CD8-positive, alpha-beta memory T cell (primary cell): ENCODE measurements around the gene CDKN2B-AS1. TPM values are rescaled to one million over a fixed set of nuclear protein-coding genes. Genes with fewer than 3 reads are reported as not detected.

Source experiments
- CTCF ChIA-PET: fragments of 350-600 bp; sonication (Branson Sonifier 250); formaldehyde crosslinking; loops from one replicate; lab custom pipeline; 2021; ENCODE audit warnings: antibody characterized with exemption; lab: Charles Lee
- POLR2A ChIA-PET: fragments of 350-600 bp; sonication (Branson Sonifier 250); formaldehyde crosslinking; loops from one replicate; lab custom pipeline; 2021; ENCODE audit warnings: antibody characterized with exemption; lab: Charles Lee
- DNase-seq, 5 donors: peaks; one replicate each; pipeline versions ENCODE4 v3.0.0 to v3.0.0-alpha.2; 2020 to 2022; ENCODE audit warnings: mixed read lengths in 1 of 5
- H3K27ac ChIP-seq: one replicate; pipeline ENCODE4 v1.7.0; 2013; ENCODE audit warnings: low read depth, mild to moderate bottlenecking, low read length, moderate library complexity
- H3K27me3 ChIP-seq: 2 replicates; pipeline ENCODE4 v1.7.0; 2013; ENCODE audit warnings: low read length, mild to moderate bottlenecking; ENCODE audit not compliant: insufficient read depth, poor library complexity, severe bottlenecking
- H3K36me3 ChIP-seq: 2 replicates; pipeline ENCODE4 v1.7.0; 2013; ENCODE audit warnings: mild to moderate bottlenecking, low read length, moderate library complexity; ENCODE audit not compliant: insufficient read depth
- H3K4me1 ChIP-seq: 2 replicates; pipeline ENCODE4 v1.7.0; 2013; ENCODE audit warnings: mild to moderate bottlenecking, low read length, moderate library complexity; ENCODE audit not compliant: insufficient read depth
- H3K4me3 ChIP-seq: 2 replicates; pipeline ENCODE4 v1.7.0; 2013; ENCODE audit warnings: mild to moderate bottlenecking, low read length
- H3K9me3 ChIP-seq: 2 replicates; pipeline ENCODE4 v1.7.0; 2013; ENCODE audit warnings: mild to moderate bottlenecking, low read length
- H3K27ac Mint-ChIP-seq, 8 donors: one replicate each; pipeline ENCODE4 v1.8.0; 2020 to 2021; ENCODE audit warnings: mixed read lengths in 8 of 8, mild to moderate bottlenecking in 6 of 8, inconsistent platforms in 3 of 8, moderate library complexity in 3 of 8
- H3K27me3 Mint-ChIP-seq, 2 donors: one replicate each; pipeline ENCODE4 v1.8.0; 2020 to 2021; ENCODE audit warnings: mixed read lengths in 2 of 2, mild to moderate bottlenecking in 1 of 2, moderate library complexity in 1 of 2
- H3K36me3 Mint-ChIP-seq, 3 donors: one replicate each; pipeline ENCODE4 v1.8.0; 2020 to 2021; ENCODE audit warnings: mixed read lengths in 3 of 3, inconsistent platforms in 1 of 3, mild to moderate bottlenecking in 1 of 3
- H3K4me1 Mint-ChIP-seq, 3 donors: one replicate each; pipeline ENCODE4 v1.8.0; 2020 to 2021; ENCODE audit warnings: mixed read lengths in 3 of 3, inconsistent platforms in 1 of 3, mild to moderate bottlenecking in 1 of 3
- H3K4me3 Mint-ChIP-seq, 7 donors: one replicate each; pipeline ENCODE4 v1.8.0; 2020 to 2021; ENCODE audit warnings: mixed read lengths in 7 of 7, mild to moderate bottlenecking in 6 of 7, moderate library complexity in 4 of 7, inconsistent platforms in 2 of 7
- H3K9me3 Mint-ChIP-seq, 5 donors: one replicate each; pipeline ENCODE4 v1.8.0; 2020 to 2022; ENCODE audit warnings: mixed read lengths in 5 of 5, mild to moderate bottlenecking in 3 of 5, moderate library complexity in 2 of 5, inconsistent platforms in 1 of 5
- polyA plus RNA-seq: library from polyadenylated mRNA; unstranded; fragments of 300-500 nt; fragmentation: Illumina TruSeq; gene quantifications from one replicate; pipeline ENCODE4 v1.2.3, GENCODE V29; 2021
- total RNA-seq, 2 experiments: library from RNA; stranded (reverse); gene quantifications; one replicate each; pipeline ENCODE4 v1.2.3, GENCODE V29; 2021

Gene CDKN2B-AS1
- total and polyA plus RNA-seq, 3 experiments from 2014 or later = 0.58 to 0.74 TPM; not detected in 1

DNA sequence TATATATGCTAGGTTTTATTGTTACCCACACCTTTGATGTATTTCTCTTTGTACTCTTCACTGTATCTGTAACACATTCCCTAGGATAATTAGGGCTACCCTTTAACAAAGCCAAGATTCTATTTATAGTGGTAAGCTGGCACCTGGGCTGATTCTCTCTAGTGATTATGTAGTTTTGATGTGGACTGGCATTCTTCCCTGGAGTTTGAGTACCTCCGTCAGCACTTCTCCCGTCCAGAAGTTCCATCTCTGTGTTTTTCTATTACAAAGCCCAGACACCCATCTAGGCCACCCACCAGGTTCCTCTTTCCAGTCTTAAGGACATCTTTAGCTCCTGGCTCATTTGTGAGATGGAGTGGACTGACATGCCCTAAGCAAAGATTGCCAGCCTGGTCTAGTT lies 70.4 kb downstream of the CDKN2B-AS1 start:
- H3K9me3 ChIP-seq = no peaks in the 10 kb centered on the region
- DNase-seq = no peak
- CTCF ChIA-PET = interaction anchor here (1.3 to 1.6 kb wide), 2 partner anchors 15 to 251 kb away, joined by 3 to 5 read pairs; no protein-coding TSS in a partner anchor
- Mint-ChIP-seq H3K36me3 (peaks cover 0 to 6% (median 0%) of the 10 kb centered on the region in 3 donors), H3K27ac (peak overlapping the region in 4 of 8 donors; percentile 2 to 85 (median 38)), H3K9me3 (no peaks in the 10 kb centered on the region), H3K4me1 (peaks cover 8 to 31% (median 22%) of the 10 kb centered on the region in 3 donors), H3K4me3 (no peak overlapping the region), H3K27me3 (peaks cover 0 to 1% of the 10 kb centered on the region in 2 donors)
- H3K27ac ChIP-seq = no peak overlapping the region
- no peaks in the 10 kb centered on the region for H3K27me3 ChIP-seq
- H3K36me3 ChIP-seq = no peaks in the 10 kb centered on the region
- POLR2A ChIA-PET = no interaction called here
- no peak overlapping the region for H3K4me3 ChIP-seq
- peaks cover 24% of the 10 kb centered on the region for H3K4me1 ChIP-seq

- Mint-ChIP-seq H3K27ac (peak overlapping the region in 4 of 8 donors; percentile 2 to 85 (median 35)), H3K4me3 (no peak overlapping the region), H3K27me3 (peaks cover 0 to 1% of the 10 kb centered on the region in 2 donors), H3K4me1 (peaks cover 8 to 31% (median 22%) of the 10 kb centered on the region in 3 donors), H3K36me3 (peaks cover 0 to under 1% (median 0%) of the 10 kb centered on the region in 3 donors), H3K9me3 (no peaks in the 10 kb centered on the region)
- no peaks in the 10 kb centered on the region for H3K27me3 ChIP-seq
- no peaks in the 10 kb centered on the region for H3K36me3 ChIP-seq
- H3K27ac ChIP-seq = no peak overlapping the region
- DNase-seq = no peak
- peaks cover 24% of the 10 kb centered on the region for H3K4me1 ChIP-seq
- CTCF ChIA-PET = interaction anchor here (1.3 to 1.6 kb wide), 2 partner anchors 14 to 252 kb away, joined by 3 to 5 read pairs; no protein-coding TSS in a partner anchor
- no peak overlapping the region for H3K4me3 ChIP-seq
- POLR2A ChIA-PET = no interaction called here
- H3K9me3 ChIP-seq = no peaks in the 10 kb centered on the region
Observed at GRCh38 chr9:22065431-22066200, 71.0 kb downstream of the CDKN2B-AS1 start.

- CTCF ChIA-PET = interaction anchor here (0.9 kb wide), 1 partner anchor 254 kb away, joined by 3 read pairs; no protein-coding TSS in a partner anchor
- peaks cover 8 to 31% (median 26%) of the 10 kb centered on the region in 3 donors for H3K4me1 Mint-ChIP-seq
- no peak for DNase-seq
- H3K27ac Mint-ChIP-seq = no peak overlapping the region
- POLR2A ChIA-PET = no interaction called here
- no peaks in the 10 kb centered on the region for H3K27me3 ChIP-seq
- no peaks in the 10 kb centered on the region for H3K36me3 Mint-ChIP-seq
- no peaks in the 10 kb centered on the region for H3K36me3 ChIP-seq
- no peak overlapping the region for H3K4me3 ChIP-seq
- H3K9me3 Mint-ChIP-seq = no peaks in the 10 kb centered on the region
- H3K27ac ChIP-seq = no peak overlapping the region
- peaks cover 25% of the 10 kb centered on the region for H3K4me1 ChIP-seq
- H3K4me3 Mint-ChIP-seq = no peak overlapping the region
- H3K9me3 ChIP-seq = no peaks in the 10 kb centered on the region
- H3K27me3 Mint-ChIP-seq = peaks cover 0 to 1% of the 10 kb centered on the region in 2 donors
Observed at GRCh38 chr9:22067196-22067595, 72.6 kb downstream of the CDKN2B-AS1 start.

- peaks cover 0 to 1% of the 10 kb centered on the region in 2 donors for H3K27me3 Mint-ChIP-seq
Observed at GRCh38 chr9:22068369-22068768, 73.8 kb downstream of the CDKN2B-AS1 start.

GRCh38 chr9:22073349-22073748 lies 78.8 kb downstream of the CDKN2B-AS1 start:
- H3K27me3 Mint-ChIP-seq = no peaks in the 10 kb centered on the region
- Histone ChIP-seq H3K4me3 (no peak overlapping the region), H3K27me3 (no peaks in the 10 kb centered on the region), H3K36me3 (no peaks in the 10 kb centered on the region), H3K27ac (no peak overlapping the region), H3K4me1 (peaks cover 44% of the 10 kb centered on the region), H3K9me3 (no peaks in the 10 kb centered on the region)
- no peaks in the 10 kb centered on the region for H3K36me3 Mint-ChIP-seq
- H3K9me3 Mint-ChIP-seq = peaks cover 0 to 3% (median 0%) of the 10 kb centered on the region in 5 donors
- ChIA-PET CTCF (no interaction called here), POLR2A (interaction anchor here (0.6 kb wide), 1 partner anchor 802 kb away, joined by 3 read pairs; no protein-coding TSS in a partner anchor)
- H3K4me3 Mint-ChIP-seq = peak overlapping the region in 1 of 7 donors; percentile 5
- H3K4me1 Mint-ChIP-seq = peaks cover 29 to 49% (median 44%) of the 10 kb centered on the region in 3 donors
- peak overlapping the region in 3 of 8 donors; percentile 26 to 44 (median 39) for H3K27ac Mint-ChIP-seq
- no peak for DNase-seq

More at GRCh38 chr9:22068369-22068768, 73.8 kb downstream of the CDKN2B-AS1 start:
- Mint-ChIP-seq H3K9me3 (no peaks in the 10 kb centered on the region), H3K36me3 (no peaks in the 10 kb centered on the region), H3K4me3 (no peak overlapping the region), H3K27ac (no peak overlapping the region), H3K4me1 (peaks cover 18 to 41% (median 38%) of the 10 kb centered on the region in 3 donors)
- Histone ChIP-seq H3K4me1 (peaks cover 36% of the 10 kb centered on the region), H3K4me3 (no peak overlapping the region), H3K27me3 (no peaks in the 10 kb centered on the region), H3K27ac (no peak overlapping the region), H3K9me3 (no peaks in the 10 kb centered on the region), H3K36me3 (no peaks in the 10 kb centered on the region)
- CTCF ChIA-PET = no interaction called here
- no peak for DNase-seq
- POLR2A ChIA-PET = no interaction called here

- Histone ChIP-seq H3K9me3 (no peaks in the 10 kb centered on the region), H3K27ac (no peak overlapping the region), H3K4me1 (peaks cover 56% of the 10 kb centered on the region), H3K36me3 (no peaks in the 10 kb centered on the region), H3K4me3 (no peak overlapping the region), H3K27me3 (no peaks in the 10 kb centered on the region)
- H3K27ac Mint-ChIP-seq = peak overlapping the region in 1 of 8 donors; percentile 6
- peaks cover 0 to 6% (median 0%) of the 10 kb centered on the region in 3 donors for H3K36me3 Mint-ChIP-seq
- no peak for DNase-seq
- H3K27me3 Mint-ChIP-seq = peaks cover 0 to 8% of the 10 kb centered on the region in 2 donors
- ChIA-PET POLR2A (no interaction called here), CTCF (no interaction called here)
- H3K9me3 Mint-ChIP-seq = peaks cover 0 to 3% (median 0%) of the 10 kb centered on the region in 5 donors
- H3K4me3 Mint-ChIP-seq = no peak overlapping the region
- peaks cover 38 to 56% (median 55%) of the 10 kb centered on the region in 3 donors for H3K4me1 Mint-ChIP-seq
Observed at GRCh38 chr9:22078081-22078480, 83.5 kb downstream of the CDKN2B-AS1 start.

- peak in 2 of 5 donors; percentile 12 to 42 for DNase-seq
- Mint-ChIP-seq H3K4me3 (peak overlapping the region in 4 of 7 donors; percentile 2 to 57 (median 20)), H3K27me3 (peaks cover 0 to 14% of the 10 kb centered on the region in 2 donors), H3K27ac (peak overlapping the region in 4 of 8 donors; percentile 1 to 72 (median 30)), H3K36me3 (peaks cover 0 to 6% (median 0%) of the 10 kb centered on the region in 3 donors), H3K4me1 (peaks cover 28 to 37% (median 37%) of the 10 kb centered on the region in 3 donors), H3K9me3 (peaks cover 0 to 3% (median 0%) of the 10 kb centered on the region in 5 donors)
- no peaks in the 10 kb centered on the region for H3K9me3 ChIP-seq
- H3K27me3 ChIP-seq = no peaks in the 10 kb centered on the region
- POLR2A ChIA-PET = no interaction called here
- H3K36me3 ChIP-seq = no peaks in the 10 kb centered on the region
- H3K27ac ChIP-seq = no peak overlapping the region
- H3K4me3 ChIP-seq = no peak overlapping the region
- CTCF ChIA-PET = interaction anchor here (1.0 kb wide), 1 partner anchor 14 kb away, joined by 3 read pairs; no protein-coding TSS in a partner anchor
- H3K4me1 ChIP-seq = peaks cover 38% of the 10 kb centered on the region
Observed at GRCh38 chr9:22079873-22080341, 85.3 kb downstream of the CDKN2B-AS1 start.
